ENCODE measurements around the gene VSIG1. TPM values are rescaled to one million over a fixed set of nuclear protein-coding genes. Genes with fewer than 3 reads are reported as not detected.
A peak's percentile ranks its signal among the peaks of the same experiment; 100 is the strongest.

The VSIG1 gene
- total RNA-seq, 1 donor = 0.09 TPM

DNA sequence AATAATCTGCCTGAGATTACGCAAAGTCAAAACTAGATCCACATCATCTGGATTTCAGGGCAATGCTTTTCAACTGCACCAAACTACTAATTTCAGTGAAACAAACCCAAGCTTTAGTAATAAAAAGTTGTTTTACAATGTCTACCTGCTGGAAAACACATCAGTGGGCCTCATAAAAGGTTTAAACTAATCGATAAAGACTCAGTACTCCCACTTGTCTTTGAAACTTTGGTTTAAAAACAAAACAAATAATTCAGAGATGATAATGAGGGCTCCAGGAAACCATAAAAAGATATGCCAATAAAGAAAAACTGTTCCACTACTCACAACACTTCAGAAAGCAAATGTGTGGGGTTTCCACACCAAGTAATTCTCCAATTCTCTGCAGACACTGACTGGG, 36.2 kb downstream of the VSIG1 start:
- H3K4me3 ChIP-seq (ENCODE audit: low read depth, low read length) = no peak overlapping the region
- TF ChIP-seq, protein P1, sequence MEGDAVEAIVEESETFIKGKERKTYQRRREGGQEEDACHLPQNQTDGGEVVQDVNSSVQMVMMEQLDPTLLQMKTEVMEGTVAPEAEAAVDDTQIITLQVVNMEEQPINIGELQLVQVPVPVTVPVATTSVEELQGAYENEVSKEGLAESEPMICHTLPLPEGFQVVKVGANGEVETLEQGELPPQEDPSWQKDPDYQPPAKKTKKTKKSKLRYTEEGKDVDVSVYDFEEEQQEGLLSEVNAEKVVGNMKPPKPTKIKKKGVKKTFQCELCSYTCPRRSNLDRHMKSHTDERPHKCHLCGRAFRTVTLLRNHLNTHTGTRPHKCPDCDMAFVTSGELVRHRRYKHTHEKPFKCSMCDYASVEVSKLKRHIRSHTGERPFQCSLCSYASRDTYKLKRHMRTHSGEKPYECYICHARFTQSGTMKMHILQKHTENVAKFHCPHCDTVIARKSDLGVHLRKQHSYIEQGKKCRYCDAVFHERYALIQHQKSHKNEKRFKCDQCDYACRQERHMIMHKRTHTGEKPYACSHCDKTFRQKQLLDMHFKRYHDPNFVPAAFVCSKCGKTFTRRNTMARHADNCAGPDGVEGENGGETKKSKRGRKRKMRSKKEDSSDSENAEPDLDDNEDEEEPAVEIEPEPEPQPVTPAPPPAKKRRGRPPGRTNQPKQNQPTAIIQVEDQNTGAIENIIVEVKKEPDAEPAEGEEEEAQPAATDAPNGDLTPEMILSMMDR (IDR thresholded peaks at IDR 0.05; ENCODE audit: insufficient read depth, low read length) = no peak
- DNase-seq (ENCODE audit: low read depth) = no peak

DNA sequence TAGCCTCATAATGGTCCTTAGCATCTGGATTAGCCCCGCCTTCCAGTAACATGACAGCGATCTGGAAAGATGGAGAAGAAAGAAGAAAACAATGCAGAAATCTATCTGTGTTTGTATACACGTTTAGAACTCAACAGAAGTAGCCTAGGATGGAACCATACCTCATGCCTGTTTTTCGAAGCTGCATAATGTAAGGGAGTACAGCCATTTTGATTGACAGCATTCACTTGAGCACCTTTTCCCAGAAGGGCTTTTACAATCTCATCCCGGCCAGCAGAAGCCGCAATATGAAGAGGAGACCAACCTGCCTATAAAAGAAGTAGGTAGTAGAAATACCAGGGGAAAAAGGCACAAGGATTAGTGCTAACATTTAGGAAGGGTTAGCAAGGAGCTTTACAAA, 42.9 kb downstream of the VSIG1 start:
- TF ChIP-seq, protein P1 (IDR thresholded peaks at IDR 0.05; ENCODE audit: insufficient read depth, low read length) = no peak
- no peak overlapping the region for H3K4me3 ChIP-seq (ENCODE audit: low read depth, low read length)
- no peak for DNase-seq (ENCODE audit: low read depth)

DNA sequence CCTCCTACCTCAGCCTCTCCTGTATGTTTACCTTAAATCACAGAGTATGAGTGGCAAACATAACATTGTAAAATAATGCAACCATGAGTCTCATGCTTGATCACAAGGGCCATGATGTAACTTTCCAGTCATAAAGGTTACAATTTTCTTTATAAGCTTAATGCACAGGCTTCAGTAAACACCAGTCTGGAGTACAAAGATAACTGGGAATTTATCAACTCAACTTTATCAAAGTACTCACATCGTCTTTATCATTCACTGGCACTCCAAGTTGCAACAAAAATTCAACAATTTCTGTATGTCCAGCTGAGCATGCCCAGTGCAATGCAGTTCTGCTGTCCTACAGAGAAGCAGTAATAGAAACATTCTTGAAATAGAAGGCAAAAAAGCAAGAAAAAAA, 43.6 kb downstream of the VSIG1 start:
- TF ChIP-seq, protein P1 (IDR thresholded peaks at IDR 0.05; ENCODE audit: insufficient read depth, low read length) = no peak
- DNase-seq (ENCODE audit: low read depth) = no peak
- no peak overlapping the region for H3K4me3 ChIP-seq (ENCODE audit: low read depth, low read length)

DNA sequence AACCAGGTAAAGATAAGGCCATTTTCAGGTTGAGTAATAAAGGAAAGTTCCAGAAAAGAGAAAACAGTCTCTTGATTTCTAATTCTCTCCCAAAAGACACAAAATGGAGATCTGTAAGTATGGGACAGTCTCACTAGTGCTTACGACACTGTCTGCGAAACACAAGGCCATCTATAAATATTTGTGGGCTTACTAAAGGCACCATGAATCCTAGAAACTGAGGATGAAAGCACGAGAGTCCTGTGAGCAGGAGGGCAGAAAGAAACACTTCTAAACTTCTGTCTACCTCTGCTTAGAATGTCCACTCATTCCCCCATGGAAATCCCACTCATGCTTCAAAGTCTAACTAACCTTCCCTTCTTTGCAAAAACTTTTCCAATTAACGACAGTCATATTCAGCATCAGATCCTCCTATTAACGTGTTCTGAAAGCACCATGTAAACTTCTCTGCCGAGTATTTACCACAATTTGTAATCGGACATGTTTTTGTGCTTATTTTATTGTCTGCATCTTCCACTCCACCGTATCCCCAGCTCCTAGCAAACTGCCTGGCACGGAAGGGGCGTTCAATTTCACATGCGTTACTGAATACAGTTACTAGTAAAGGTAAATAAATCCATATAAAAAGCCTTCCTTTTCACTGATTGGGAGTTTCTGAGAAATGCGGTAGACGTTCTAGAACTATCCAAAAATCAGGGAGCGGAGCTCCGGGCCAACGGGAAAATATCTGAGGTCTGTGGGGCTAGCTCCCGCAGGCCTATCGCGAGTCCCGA, 45.8 kb downstream of the VSIG1 start:
- peak; percentile 40 for DNase-seq (ENCODE audit: low read depth)
- peak overlapping the region; percentile 76 for H3K4me3 ChIP-seq (ENCODE audit: low read depth, low read length)

DNA sequence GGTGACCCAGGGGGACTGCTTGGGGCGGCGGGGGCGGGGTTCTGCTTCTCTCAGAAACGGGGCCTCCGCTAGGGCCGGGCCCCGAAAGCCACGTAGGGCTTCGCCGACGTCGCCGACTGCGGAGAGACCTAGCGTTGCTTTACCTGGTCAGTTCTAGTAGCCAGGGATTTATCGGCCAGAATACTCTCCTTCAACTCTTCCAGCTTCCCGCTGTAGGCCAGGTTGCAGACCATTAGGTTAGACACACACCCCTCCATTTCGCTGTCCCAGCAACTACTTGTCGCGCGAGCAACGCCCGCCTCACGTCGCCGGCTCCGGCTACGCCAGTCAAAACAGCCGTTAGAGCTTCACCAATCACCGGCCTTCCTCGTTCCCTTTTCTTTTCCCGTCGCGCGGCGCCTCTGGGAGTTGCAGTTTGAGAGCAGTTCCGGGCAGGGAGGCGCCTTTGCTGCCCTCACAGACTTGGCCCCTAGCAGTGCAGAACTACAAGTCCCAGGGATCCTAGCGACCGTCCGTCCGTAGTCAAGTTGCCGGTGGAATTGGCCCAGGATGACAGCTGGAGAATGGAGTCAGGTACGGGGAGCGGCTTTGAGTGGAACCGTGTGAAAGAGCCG, 46.5 kb downstream of the VSIG1 start, which contains the start of the genes ATG4A and PSMD10:
TSS of gene ATG4A (plus strand) at position 515 of the 614 bp plus-strand sequence. CDS start at position 564, 49 bp downstream.
TSS of gene PSMD10 (minus strand) at position 279 of the 614 bp plus-strand sequence. CDS start at position 257, 22 bp downstream.
- peak within 1 kb of the TSS; percentile 77 for H3K4me3 ChIP-seq (ENCODE audit: low read depth, low read length)
- DNase-seq (ENCODE audit: low read depth) = peak; percentile 93
- TF ChIP-seq, protein P1 (IDR thresholded peaks at IDR 0.05; ENCODE audit: insufficient read depth, low read length) = no peak

More for the DNA sequence above, 45.8 kb downstream of the VSIG1 start:
- TF ChIP-seq, protein P1 (IDR thresholded peaks at IDR 0.05; ENCODE audit: insufficient read depth, low read length) = no peak

DNA sequence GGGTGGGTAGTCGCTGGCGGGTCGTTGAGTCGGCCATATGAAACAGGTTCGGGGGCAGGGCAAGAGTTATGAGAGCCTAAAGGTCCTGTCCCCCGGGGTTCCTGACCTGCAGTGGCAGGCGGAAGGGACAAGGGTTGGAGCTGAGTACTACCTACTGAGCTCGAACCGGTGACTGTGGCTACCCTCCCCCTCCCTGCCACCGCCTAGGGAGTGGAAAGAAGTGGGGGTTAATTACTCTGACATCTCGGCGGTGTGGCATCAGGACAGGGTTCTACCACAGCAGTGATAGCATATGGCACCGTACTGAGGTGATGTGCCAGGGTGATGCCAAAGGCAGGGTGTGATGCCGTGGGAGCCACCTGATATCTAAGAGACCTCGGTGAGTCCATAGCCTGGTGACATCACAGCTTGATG, 47.0 kb downstream of the VSIG1 start:
- TF ChIP-seq, protein P1 (IDR thresholded peaks at IDR 0.05; ENCODE audit: insufficient read depth, low read length) = no peak
- H3K4me3 ChIP-seq (ENCODE audit: low read depth, low read length) = peak overlapping the region; percentile 77
- DNase-seq (ENCODE audit: low read depth) = peak; percentile 4
